ENCODE measurements around the gene SLC22A16. TPM values are rescaled to one million over a fixed set of nuclear protein-coding genes. Genes with fewer than 3 reads are reported as not detected.

The SLC22A16 gene
- total RNA-seq, 1 experiment from 2014 or later = not detected

GRCh38 chr6:110493253-110493800, 16.9 kb upstream of the SLC22A16 start:
- H3K27me3 ChIP-seq (ENCODE audit: low read length) = no peaks in the 10 kb centered on the region
- POLR2A ChIA-PET (ENCODE audit: unreplicated experiment) = no interaction called here

GRCh38 chr6:110492584-110492983, 16.2 kb upstream of the SLC22A16 start:
- Histone ChIP-seq H3K4me2 (ENCODE audit: low read length) (peak overlapping the region; percentile 76), H3K9me2 (replicated peaks; ENCODE audit: low read length) (no peaks in the 10 kb centered on the region), H3K36me3 (ENCODE audit: low read depth, low read length) (no peaks in the 10 kb centered on the region), H3F3A (ENCODE audit: low read length, unreplicated experiment) (no peaks in the 10 kb centered on the region), H3K4me3 (ENCODE audit: low read length) (no peak overlapping the region), H3K9ac (ENCODE audit: low read length) (no peak overlapping the region), H3K79me2 (ENCODE audit: low read length) (no peaks in the 10 kb centered on the region), H3K4me1 (ENCODE audit: insufficient read depth, low read length) (peaks cover 15% of the 10 kb centered on the region), H2AFZ (ENCODE audit: low read length) (no peak overlapping the region), H3K27ac (ENCODE audit: low read length) (peak overlapping the region; percentile 68), H3K9me3 (ENCODE audit: low read length) (no peaks in the 10 kb centered on the region), H3K27me3 (ENCODE audit: low read length) (no peaks in the 10 kb centered on the region), H4K20me1 (ENCODE audit: low read length) (no peaks in the 10 kb centered on the region)
- POLR2A ChIA-PET (ENCODE audit: unreplicated experiment) = no interaction called here
- TF ChIP-seq EZH2phosphoT487 (IDR thresholded peaks at IDR 0.05; ENCODE audit: borderline replicate concordance, low read length) = no peak
- BruUV-seq (replicated peaks) = no TSS peak
- ATAC-seq (no peak), DNase-seq (no peak)
- CTCF ChIA-PET = interaction anchor here (0.5 kb wide), 1 partner anchor 27 kb away, joined by 4 read pairs; no protein-coding TSS in a partner anchor
- intact Hi-C loops (cut with micrococcal nuclease) = no loop called here

More at GRCh38 chr6:110493253-110493800, 16.9 kb upstream of the SLC22A16 start:
- Histone ChIP-seq H3K27ac (ENCODE audit: low read length) (no peak overlapping the region), H3K9me3 (ENCODE audit: low read length) (no peaks in the 10 kb centered on the region), H3K4me1 (ENCODE audit: insufficient read depth, low read length) (peaks cover 15% of the 10 kb centered on the region), H4K20me1 (ENCODE audit: low read length) (no peaks in the 10 kb centered on the region), H3K79me2 (ENCODE audit: low read length) (no peaks in the 10 kb centered on the region), H3K9me2 (replicated peaks; ENCODE audit: low read length) (no peaks in the 10 kb centered on the region), H3K9ac (ENCODE audit: low read length) (no peak overlapping the region), H2AFZ (ENCODE audit: low read length) (no peak overlapping the region), H3F3A (ENCODE audit: low read length, unreplicated experiment) (no peaks in the 10 kb centered on the region), H3K4me3 (ENCODE audit: low read length) (no peak overlapping the region), H3K36me3 (ENCODE audit: low read depth, low read length) (no peaks in the 10 kb centered on the region), H3K4me2 (ENCODE audit: low read length) (no peak overlapping the region)
- ATAC-seq = no peak
- TF ChIP-seq EZH2phosphoT487 (IDR thresholded peaks at IDR 0.05; ENCODE audit: borderline replicate concordance, low read length) (no peak), EZH2 (IDR thresholded peaks at IDR 0.05; ENCODE audit: low read length, unreplicated experiment) (no peak)
- TF ChIP-seq, protein P1, sequence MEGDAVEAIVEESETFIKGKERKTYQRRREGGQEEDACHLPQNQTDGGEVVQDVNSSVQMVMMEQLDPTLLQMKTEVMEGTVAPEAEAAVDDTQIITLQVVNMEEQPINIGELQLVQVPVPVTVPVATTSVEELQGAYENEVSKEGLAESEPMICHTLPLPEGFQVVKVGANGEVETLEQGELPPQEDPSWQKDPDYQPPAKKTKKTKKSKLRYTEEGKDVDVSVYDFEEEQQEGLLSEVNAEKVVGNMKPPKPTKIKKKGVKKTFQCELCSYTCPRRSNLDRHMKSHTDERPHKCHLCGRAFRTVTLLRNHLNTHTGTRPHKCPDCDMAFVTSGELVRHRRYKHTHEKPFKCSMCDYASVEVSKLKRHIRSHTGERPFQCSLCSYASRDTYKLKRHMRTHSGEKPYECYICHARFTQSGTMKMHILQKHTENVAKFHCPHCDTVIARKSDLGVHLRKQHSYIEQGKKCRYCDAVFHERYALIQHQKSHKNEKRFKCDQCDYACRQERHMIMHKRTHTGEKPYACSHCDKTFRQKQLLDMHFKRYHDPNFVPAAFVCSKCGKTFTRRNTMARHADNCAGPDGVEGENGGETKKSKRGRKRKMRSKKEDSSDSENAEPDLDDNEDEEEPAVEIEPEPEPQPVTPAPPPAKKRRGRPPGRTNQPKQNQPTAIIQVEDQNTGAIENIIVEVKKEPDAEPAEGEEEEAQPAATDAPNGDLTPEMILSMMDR (conservative IDR thresholded peaks at IDR 0.05; ENCODE audit: low read depth, low read length) = no peak
- intact Hi-C loops (cut with micrococcal nuclease) = no loop called here
- DNase-seq = no peak
- no TSS peak for BruUV-seq (replicated peaks)
- CTCF ChIA-PET = interaction anchor here (0.5 kb wide), 1 partner anchor 27 kb away, joined by 4 read pairs; no protein-coding TSS in a partner anchor

GRCh38 chr6:110491644-110492317, 15.4 kb upstream of the SLC22A16 start:
- Histone ChIP-seq H2AFZ (ENCODE audit: low read length) (peak overlapping the region; percentile 51), H3K9me3 (ENCODE audit: low read length) (no peaks in the 10 kb centered on the region), H3K36me3 (ENCODE audit: low read depth, low read length) (no peaks in the 10 kb centered on the region), H3K4me1 (ENCODE audit: insufficient read depth, low read length) (peaks cover 15% of the 10 kb centered on the region), H3K27me3 (ENCODE audit: low read length) (no peaks in the 10 kb centered on the region), H3K27ac (ENCODE audit: low read length) (peak overlapping the region; percentile 68), H3K4me3 (ENCODE audit: low read length) (peak overlapping the region; percentile 39; the same call in 1 of the 2 replicates), H4K20me1 (ENCODE audit: low read length) (no peaks in the 10 kb centered on the region), H3K4me2 (ENCODE audit: low read length) (peak overlapping the region; percentile 76), H3F3A (ENCODE audit: low read length, unreplicated experiment) (no peaks in the 10 kb centered on the region), H3K79me2 (ENCODE audit: low read length) (no peaks in the 10 kb centered on the region), H3K9me2 (replicated peaks; ENCODE audit: low read length) (no peaks in the 10 kb centered on the region), H3K9ac (ENCODE audit: low read length) (0 out of 2 replicates have a peak overlapping the region, but pooled peaks have one; percentile 5)
- DNase-seq = peak; percentile 58
- intact Hi-C loops (cut with micrococcal nuclease) = no loop called here
- no TSS peak for BruUV-seq (replicated peaks)
- peak; percentile 89 for ATAC-seq
- CTCF ChIA-PET = no interaction called here
- POLR2A ChIA-PET (ENCODE audit: unreplicated experiment) = no interaction called here
- TF ChIP-seq EZH2phosphoT487 (IDR thresholded peaks at IDR 0.05; ENCODE audit: borderline replicate concordance, low read length) = no peak
- TF ChIP-seq EZH2 (IDR thresholded peaks at IDR 0.05; ENCODE audit: low read length, unreplicated experiment) = no peak
- TF ChIP-seq, protein P1 (conservative IDR thresholded peaks at IDR 0.05; ENCODE audit: low read depth, low read length) = no peak

Data from PC-3 (cell line).